ENCODE data around the gene ERFE. TPM values are rescaled to one million over a fixed set of nuclear protein-coding genes. Genes with fewer than 3 reads are reported as not detected.
A peak's percentile ranks its signal among the peaks of the same experiment; 100 is the strongest.

Gene ERFE
- total and polyA plus RNA-seq, 8 donors: 0.14 to 4.9 (median 0.70) TPM; not detected in 2

- DNase-seq (peak in 2 of 6 donors; percentile 49 to 74), FAIRE-seq (no peak), ATAC-seq (no peak)
- Histone ChIP-seq H3K9me3 (no peaks in the 10 kb centered on the region), H3K4me1 (no peaks in the 10 kb centered on the region), H3K4me3 (no peak overlapping the region), H3K27ac (no peak overlapping the region), H3K36me3 (no peaks in the 10 kb centered on the region), H3K27me3 (no peaks in the 10 kb centered on the region)
- TF ChIP-seq CTCF (IDR thresholded peaks at IDR 0.05): no peak
- 80 to 89% methylated on average over 23 of the region's 23 CpGs for WGBS, 2 donors
- intact Hi-C loops (cut with DNase I): no loop called here
Measured at GRCh38 chr2:238160206-238161129, 1.7 kb downstream of the ERFE start.

GRCh38 chr2:238161291-238162051 lies 2.7 kb downstream of the ERFE start:
- WGBS, 2 donors: 82 to 86% methylated on average over 21 of the region's 21 CpGs
- intact Hi-C loops (cut with DNase I): no loop called here
- H3K27me3 ChIP-seq: no peaks in the 10 kb centered on the region
- no peaks in the 10 kb centered on the region for H3K36me3 ChIP-seq
- FAIRE-seq (no peak), DNase-seq (peak in 2 of 6 donors; percentile 51 to 58), ATAC-seq (no peak)
- H3K9me3 ChIP-seq: no peaks in the 10 kb centered on the region
- no peak overlapping the region for H3K4me3 ChIP-seq
- no peak overlapping the region for H3K27ac ChIP-seq
- no peaks in the 10 kb centered on the region for H3K4me1 ChIP-seq
- TF ChIP-seq CTCF (IDR thresholded peaks at IDR 0.05): no peak

- DNase-seq: peak in 1 of 6 donors; percentile 50
- intact Hi-C loops (cut with DNase I): no loop called here
- no peaks in the 10 kb centered on the region for H3K27me3 ChIP-seq
- no peak for TF ChIP-seq CTCF (IDR thresholded peaks at IDR 0.05)
- H3K4me3 ChIP-seq: no peak overlapping the region
- H3K36me3 ChIP-seq: no peaks in the 10 kb centered on the region
- no peak overlapping the region for H3K27ac ChIP-seq
- peaks cover 0 to 4% (median 0%) of the 10 kb centered on the region in 3 donors for H3K4me1 ChIP-seq
- no peaks in the 10 kb centered on the region for H3K9me3 ChIP-seq
- no peak for FAIRE-seq
- no peak for ATAC-seq
- WGBS, 2 donors: 76 to 80% methylated on average over 14 of the region's 14 CpGs
Measured at GRCh38 chr2:238162251-238162845, 3.6 kb downstream of the ERFE start.

GRCh38 chr2:238162846-238163441 lies 4.2 kb downstream of the ERFE start:
- Histone ChIP-seq H3K4me3 (peak overlapping the region in 1 of 4 donors; percentile 31), H3K27me3 (no peaks in the 10 kb centered on the region), H3K27ac (no peak overlapping the region), H3K4me1 (peaks cover 0 to 4% (median 0%) of the 10 kb centered on the region in 3 donors), H3K9me3 (no peaks in the 10 kb centered on the region), H3K36me3 (no peaks in the 10 kb centered on the region)
- intact Hi-C loops (cut with DNase I): no loop called here
- FAIRE-seq: no peak
- no peak for TF ChIP-seq CTCF (IDR thresholded peaks at IDR 0.05)
- peak in 3 of 6 donors; percentile 30 to 66 (median 53) for DNase-seq
- peak in 2 of 4 donors; percentile 11 to 33 for ATAC-seq
- WGBS, 2 donors: 65 to 78% methylated on average over 15 of the region's 15 CpGs
